HEK293 (cell line): Measurements from ENCODE around the gene ZNF70.

Source experiments
- SP2 ChIP-seq: fragments of 450-650 bp; formaldehyde crosslinking; IDR thresholded peaks from 2 replicates; pipeline ENCODE4 v1.5.1; 2016; ENCODE audit warnings: missing biosample characterization, missing genetic modification characterization
- ZFP3 ChIP-seq: fragments of 450-650 bp; formaldehyde crosslinking; IDR thresholded peaks from 2 replicates; pipeline ENCODE4 v1.5.1; 2016; ENCODE audit warnings: low read depth, missing biosample characterization, missing genetic modification characterization
- ZNF19 ChIP-seq: fragments of 450-650 bp; formaldehyde crosslinking; IDR thresholded peaks from 2 replicates; pipeline ENCODE4; 2016; ENCODE audit warnings: missing biosample characterization, missing genetic modification characterization, low read depth
- ZNF302 ChIP-seq: fragments of 450-650 bp; formaldehyde crosslinking; IDR thresholded peaks from 2 replicates; pipeline ENCODE4 v1.5.1; 2016; ENCODE audit warnings: missing biosample characterization, missing genetic modification characterization, low read depth
- ZNF341 ChIP-seq: fragments of 450-650 bp; formaldehyde crosslinking; IDR thresholded peaks from 2 replicates; pipeline ENCODE4; 2016; ENCODE audit warnings: low read depth, missing biosample characterization, missing genetic modification characterization
- ZNF501 ChIP-seq: fragments of 450-650 bp; formaldehyde crosslinking; IDR thresholded peaks from 2 replicates; pipeline ENCODE4 v1.5.1; 2016; ENCODE audit warnings: missing biosample characterization, missing genetic modification characterization
- ZNF548 ChIP-seq: fragments of 450-650 bp; formaldehyde crosslinking; IDR thresholded peaks from 2 replicates; pipeline ENCODE4 v1.5.1; 2016; ENCODE audit warnings: missing biosample characterization, missing genetic modification characterization
- ZNF558 ChIP-seq: fragments of 450-650 bp; formaldehyde crosslinking; IDR thresholded peaks from 2 replicates; pipeline ENCODE4 v1.5.1; 2016; ENCODE audit warnings: missing biosample characterization, missing genetic modification characterization
- ZNF600 ChIP-seq: fragments of 450-650 bp; formaldehyde crosslinking; IDR thresholded peaks from 2 replicates; pipeline ENCODE4 v1.5.1; 2016; ENCODE audit warnings: missing biosample characterization, missing genetic modification characterization
- ZNF629 ChIP-seq: fragments of 450-650 bp; formaldehyde crosslinking; IDR thresholded peaks from 2 replicates; pipeline ENCODE4 v1.5.1; 2017; ENCODE audit warnings: missing biosample characterization, missing genetic modification characterization
- TF ChIP-seq, protein P1 (sequence below): fragments of 450-650 bp; formaldehyde crosslinking; IDR thresholded peaks from 2 replicates; pipeline ENCODE4 v1.5.1; 2016; ENCODE audit warnings: missing biosample characterization, missing genetic modification characterization
- TF ChIP-seq, protein P2 (sequence below): fragments of 450-650 bp; formaldehyde crosslinking; IDR thresholded peaks from 2 replicates; pipeline ENCODE4 v1.5.1; 2016; ENCODE audit warnings: missing biosample characterization, missing genetic modification characterization
- TF ChIP-seq, protein P3 (sequence below): fragments of 450-650 bp; formaldehyde crosslinking; IDR thresholded peaks from 2 replicates; pipeline ENCODE4 v1.5.1; 2016; ENCODE audit warnings: missing biosample characterization, missing genetic modification characterization

DNA sequence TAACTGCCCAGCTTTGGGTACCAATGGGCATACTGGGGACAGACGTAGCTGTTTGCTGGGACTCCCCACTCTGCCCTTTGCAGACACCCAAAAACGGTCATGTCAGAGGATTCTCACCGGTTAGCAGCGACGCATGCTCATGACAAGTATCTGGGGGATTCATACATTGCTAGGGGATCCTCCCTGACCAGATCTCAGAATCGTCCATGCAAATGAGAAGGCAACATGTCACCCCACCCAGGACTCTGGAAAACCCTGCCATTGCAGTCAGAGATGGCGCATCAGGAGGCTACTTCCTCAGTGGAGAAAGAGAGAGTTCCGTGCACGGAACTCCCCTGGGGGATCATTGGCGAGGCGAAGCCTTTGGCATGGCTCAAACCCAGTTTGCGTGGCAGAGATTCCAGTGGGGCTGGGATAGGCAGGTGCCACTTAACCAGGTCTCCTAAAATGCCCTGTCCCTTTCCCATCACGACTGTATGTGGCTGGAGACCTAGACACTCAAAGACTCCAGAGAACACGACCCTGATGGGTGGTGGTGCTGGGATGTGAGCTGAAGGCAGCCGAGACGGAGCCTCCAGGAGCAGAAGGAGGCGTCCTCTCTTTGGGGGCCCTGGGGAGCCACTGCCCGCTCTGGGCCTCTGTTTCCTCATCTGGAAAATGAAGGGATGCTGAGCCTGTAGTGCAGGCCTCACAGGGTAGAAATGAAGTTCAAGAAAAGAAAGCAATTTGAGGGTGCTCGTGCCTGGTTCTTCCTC lies 55.2 kb downstream of the ZNF70 start:
- TF ChIP-seq ZNF501 (tag by site-specific recombination): no peak
- TF ChIP-seq, protein P1, sequence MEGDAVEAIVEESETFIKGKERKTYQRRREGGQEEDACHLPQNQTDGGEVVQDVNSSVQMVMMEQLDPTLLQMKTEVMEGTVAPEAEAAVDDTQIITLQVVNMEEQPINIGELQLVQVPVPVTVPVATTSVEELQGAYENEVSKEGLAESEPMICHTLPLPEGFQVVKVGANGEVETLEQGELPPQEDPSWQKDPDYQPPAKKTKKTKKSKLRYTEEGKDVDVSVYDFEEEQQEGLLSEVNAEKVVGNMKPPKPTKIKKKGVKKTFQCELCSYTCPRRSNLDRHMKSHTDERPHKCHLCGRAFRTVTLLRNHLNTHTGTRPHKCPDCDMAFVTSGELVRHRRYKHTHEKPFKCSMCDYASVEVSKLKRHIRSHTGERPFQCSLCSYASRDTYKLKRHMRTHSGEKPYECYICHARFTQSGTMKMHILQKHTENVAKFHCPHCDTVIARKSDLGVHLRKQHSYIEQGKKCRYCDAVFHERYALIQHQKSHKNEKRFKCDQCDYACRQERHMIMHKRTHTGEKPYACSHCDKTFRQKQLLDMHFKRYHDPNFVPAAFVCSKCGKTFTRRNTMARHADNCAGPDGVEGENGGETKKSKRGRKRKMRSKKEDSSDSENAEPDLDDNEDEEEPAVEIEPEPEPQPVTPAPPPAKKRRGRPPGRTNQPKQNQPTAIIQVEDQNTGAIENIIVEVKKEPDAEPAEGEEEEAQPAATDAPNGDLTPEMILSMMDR: no peak
- TF ChIP-seq, protein P2, sequence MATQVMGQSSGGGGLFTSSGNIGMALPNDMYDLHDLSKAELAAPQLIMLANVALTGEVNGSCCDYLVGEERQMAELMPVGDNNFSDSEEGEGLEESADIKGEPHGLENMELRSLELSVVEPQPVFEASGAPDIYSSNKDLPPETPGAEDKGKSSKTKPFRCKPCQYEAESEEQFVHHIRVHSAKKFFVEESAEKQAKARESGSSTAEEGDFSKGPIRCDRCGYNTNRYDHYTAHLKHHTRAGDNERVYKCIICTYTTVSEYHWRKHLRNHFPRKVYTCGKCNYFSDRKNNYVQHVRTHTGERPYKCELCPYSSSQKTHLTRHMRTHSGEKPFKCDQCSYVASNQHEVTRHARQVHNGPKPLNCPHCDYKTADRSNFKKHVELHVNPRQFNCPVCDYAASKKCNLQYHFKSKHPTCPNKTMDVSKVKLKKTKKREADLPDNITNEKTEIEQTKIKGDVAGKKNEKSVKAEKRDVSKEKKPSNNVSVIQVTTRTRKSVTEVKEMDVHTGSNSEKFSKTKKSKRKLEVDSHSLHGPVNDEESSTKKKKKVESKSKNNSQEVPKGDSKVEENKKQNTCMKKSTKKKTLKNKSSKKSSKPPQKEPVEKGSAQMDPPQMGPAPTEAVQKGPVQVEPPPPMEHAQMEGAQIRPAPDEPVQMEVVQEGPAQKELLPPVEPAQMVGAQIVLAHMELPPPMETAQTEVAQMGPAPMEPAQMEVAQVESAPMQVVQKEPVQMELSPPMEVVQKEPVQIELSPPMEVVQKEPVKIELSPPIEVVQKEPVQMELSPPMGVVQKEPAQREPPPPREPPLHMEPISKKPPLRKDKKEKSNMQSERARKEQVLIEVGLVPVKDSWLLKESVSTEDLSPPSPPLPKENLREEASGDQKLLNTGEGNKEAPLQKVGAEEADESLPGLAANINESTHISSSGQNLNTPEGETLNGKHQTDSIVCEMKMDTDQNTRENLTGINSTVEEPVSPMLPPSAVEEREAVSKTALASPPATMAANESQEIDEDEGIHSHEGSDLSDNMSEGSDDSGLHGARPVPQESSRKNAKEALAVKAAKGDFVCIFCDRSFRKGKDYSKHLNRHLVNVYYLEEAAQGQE (tag by site-specific recombination): no peak
- no peak for TF ChIP-seq ZNF302 (tag by site-specific recombination)
- TF ChIP-seq ZNF629 (tag by site-specific recombination): no peak
- TF ChIP-seq ZFP3 (tag by site-specific recombination): no peak
- TF ChIP-seq, protein P3, sequence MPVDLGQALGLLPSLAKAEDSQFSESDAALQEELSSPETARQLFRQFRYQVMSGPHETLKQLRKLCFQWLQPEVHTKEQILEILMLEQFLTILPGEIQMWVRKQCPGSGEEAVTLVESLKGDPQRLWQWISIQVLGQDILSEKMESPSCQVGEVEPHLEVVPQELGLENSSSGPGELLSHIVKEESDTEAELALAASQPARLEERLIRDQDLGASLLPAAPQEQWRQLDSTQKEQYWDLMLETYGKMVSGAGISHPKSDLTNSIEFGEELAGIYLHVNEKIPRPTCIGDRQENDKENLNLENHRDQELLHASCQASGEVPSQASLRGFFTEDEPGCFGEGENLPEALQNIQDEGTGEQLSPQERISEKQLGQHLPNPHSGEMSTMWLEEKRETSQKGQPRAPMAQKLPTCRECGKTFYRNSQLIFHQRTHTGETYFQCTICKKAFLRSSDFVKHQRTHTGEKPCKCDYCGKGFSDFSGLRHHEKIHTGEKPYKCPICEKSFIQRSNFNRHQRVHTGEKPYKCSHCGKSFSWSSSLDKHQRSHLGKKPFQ: no peak
- no peak for TF ChIP-seq ZNF19 (tag by site-specific recombination)
- TF ChIP-seq ZNF558 (tag by site-specific recombination): no peak
- TF ChIP-seq ZNF341 (tag by site-specific recombination): no peak
- no peak for TF ChIP-seq SP2 (tag by site-specific recombination)
- no peak for TF ChIP-seq ZNF548
- no peak for TF ChIP-seq ZNF600 (tag by site-specific recombination)
